DMS 273 (cell line): ENCODE data around the gene SFT2D2.
A peak's percentile ranks its signal among the peaks of the same experiment; 100 is the strongest.
"Not testable (repeated sequence)": the region's sequence is repeated elsewhere in the genome, so short reads cannot be mapped to it uniquely, and the experiment has no call there.

Experiments
- DNase-seq: peaks from one replicate; lab custom pipeline; 2025; ENCODE audit not compliant: unreplicated experiment; lab: John Stamatoyannopoulos, UW

Gene SFT2D2

GRCh38 chr1:168225476-168226190 lies at the start of gene SFT2D2:
Gene SFT2D2 (plus strand): TSS chr1:168226004. CDS start chr1:168226080, 76 bp downstream.
- DNase-seq: peak; percentile 91

GRCh38 chr1:168178227-168178637 lies 47.6 kb upstream of the SFT2D2 start:
- peak; percentile 36 for DNase-seq

GRCh38 chr1:168178638-168179437 lies 47.0 kb upstream of the SFT2D2 start, which contains the start of gene TIPRL:
Gene TIPRL (plus strand): TSS chr1:168178962. CDS start chr1:168179078, 116 bp downstream.
- peak; percentile 99 for DNase-seq

GRCh38 chr1:168179438-168180147 lies 46.2 kb upstream of the SFT2D2 start:
- peak; percentile 55 for DNase-seq

- DNase-seq: peak; percentile 47
These were observed 45.7 kb upstream of the SFT2D2 start for GRCh38 chr1:168180148-168180524.

GRCh38 chr1:168181063-168181720 lies 44.6 kb upstream of the SFT2D2 start:
- not testable (repeated sequence) for DNase-seq

GRCh38 chr1:168187177-168187576 lies 38.6 kb upstream of the SFT2D2 start:
- no peak for DNase-seq

GRCh38 chr1:168190403-168190802 lies 35.4 kb upstream of the SFT2D2 start:
- peak; percentile 37 for DNase-seq

- no peak for DNase-seq
These were observed 30.3 kb upstream of the SFT2D2 start for GRCh38 chr1:168195199-168196135.

- DNase-seq: no peak
These were observed 26.7 kb upstream of the SFT2D2 start for GRCh38 chr1:168199056-168199455.

- no peak for DNase-seq
These were observed 22.7 kb upstream of the SFT2D2 start for GRCh38 chr1:168202941-168203654.

GRCh38 chr1:168206111-168206510 lies 19.7 kb upstream of the SFT2D2 start:
- DNase-seq: no peak

- DNase-seq: not testable (repeated sequence)
These were observed 18.1 kb upstream of the SFT2D2 start for GRCh38 chr1:168207673-168208072.

GRCh38 chr1:168210312-168210711 lies 15.5 kb upstream of the SFT2D2 start:
- no peak for DNase-seq

GRCh38 chr1:168213349-168213748 lies 12.5 kb upstream of the SFT2D2 start:
- no peak for DNase-seq

- DNase-seq: no peak
These were observed 9.6 kb upstream of the SFT2D2 start for GRCh38 chr1:168216171-168216570.

GRCh38 chr1:168217664-168218063 lies 8.1 kb upstream of the SFT2D2 start:
- no peak for DNase-seq

- DNase-seq: no peak
These were observed 7.1 kb upstream of the SFT2D2 start for GRCh38 chr1:168218658-168219057.

- no peak for DNase-seq
These were observed 5.3 kb upstream of the SFT2D2 start for GRCh38 chr1:168220470-168220871.
